ENCODE results near the gene TFEB.

The TFEB gene

DNA sequence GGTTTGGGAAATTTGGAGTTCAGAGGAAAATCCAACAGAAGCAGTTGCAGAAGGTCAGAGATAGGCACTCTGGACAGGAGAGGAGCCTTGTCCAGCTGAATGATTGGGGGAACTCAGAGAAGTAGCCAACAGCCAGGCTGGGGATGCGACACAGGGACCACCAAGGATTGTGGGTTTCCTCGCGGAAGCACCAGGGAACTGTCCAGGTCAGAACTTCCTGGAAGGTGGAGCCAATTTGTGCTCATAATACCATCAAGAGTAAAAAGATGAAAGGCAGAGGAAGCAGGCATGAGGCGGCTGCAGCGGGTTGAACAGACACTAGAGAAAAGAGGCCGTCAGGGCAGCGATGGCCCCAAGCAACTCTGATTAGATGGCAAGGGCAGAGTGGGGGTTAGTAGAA lies 63.4 kb downstream of the TFEB start:
- Histone ChIP-seq H2BK15ac (ENCODE audit: low read depth, poor library complexity, severe bottlenecking) (no peak overlapping the region), H3K79me1 (replicated peaks; ENCODE audit: low read length, poor library complexity, severe bottlenecking) (no peaks in the 10 kb centered on the region), H3K4me1 (ENCODE audit: control insufficient read depth, insufficient read depth, low read depth, low read length) (no peaks in the 10 kb centered on the region), H3K9ac (ENCODE audit: low read length) (no peak overlapping the region), H3K27ac (ENCODE audit: low read length, poor library complexity, severe bottlenecking) (no peak overlapping the region), H2BK12ac (ENCODE audit: low read length in 2 of 2) (no peak overlapping the region), H3K18ac (ENCODE audit: low read depth in 1 of 2, low read length in 2 of 2) (no peak overlapping the region), H3K4me3 (ENCODE audit: insufficient read depth in 1 of 2, low read depth in 1 of 2, low read length in 2 of 2) (no peak overlapping the region), H3K9me3 (ENCODE audit: control insufficient read depth, low read length) (peaks cover 7% of the 10 kb centered on the region), H2AK5ac (ENCODE audit: low read length, severe bottlenecking) (no peak overlapping the region), H4K8ac (ENCODE audit: low read length) (no peak overlapping the region), H2BK120ac (ENCODE audit: low read depth, low read length) (no peak overlapping the region), H2BK5ac (ENCODE audit: low read depth, low read length, poor library complexity, severe bottlenecking) (no peak overlapping the region), H3K27me3 (ENCODE audit: control insufficient read depth in 1 of 2, insufficient read depth in 1 of 2, low read length in 2 of 2) (peaks cover 28 to 64% of the 10 kb centered on the region in 2 experiments), H3K14ac (ENCODE audit: low read length in 2 of 2) (no peak overlapping the region), H2AFZ (ENCODE audit: low read depth, low read length) (no peak overlapping the region), H3K4ac (ENCODE audit: low read depth in 1 of 2, low read length in 2 of 2) (no peak overlapping the region), H3K36me3 (ENCODE audit: control insufficient read depth in 1 of 2, insufficient read depth in 2 of 2, low read depth in 1 of 2, low read length in 2 of 2) (no peaks in the 10 kb centered on the region), H3K23ac (ENCODE audit: low read length in 2 of 2) (no peak overlapping the region), H4K91ac (ENCODE audit: low read length) (no peak overlapping the region), H3K4me2 (ENCODE audit: low read length, poor library complexity, severe bottlenecking) (no peak overlapping the region)
- 92% methylated on average over 7 of the region's 7 CpGs for WGBS
- DNase-seq, result no peak

DNA sequence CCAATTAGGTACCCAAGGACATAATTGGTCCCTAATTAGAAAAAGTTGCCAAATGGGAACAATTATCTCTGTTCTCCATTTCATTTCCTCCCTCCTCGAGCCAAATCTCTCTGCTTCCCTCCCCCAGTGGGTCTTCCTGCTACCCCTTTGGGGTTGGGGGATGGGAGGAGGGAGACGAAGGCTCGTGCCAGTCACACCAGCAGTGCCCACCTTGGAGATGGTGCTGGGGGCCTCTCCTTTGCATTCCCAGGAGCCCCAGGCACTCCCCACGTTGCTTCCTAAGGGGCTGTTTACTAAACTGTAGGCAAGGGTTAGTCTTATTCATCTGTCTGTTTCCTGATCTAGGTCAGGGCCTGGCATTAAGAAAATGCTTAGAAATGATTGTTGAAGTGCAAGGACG lies 64.0 kb downstream of the TFEB start:
- Histone ChIP-seq H2BK12ac (ENCODE audit: low read length in 2 of 2) (no peak overlapping the region), H3K9ac (ENCODE audit: low read length) (no peak overlapping the region), H3K36me3 (ENCODE audit: control insufficient read depth in 1 of 2, insufficient read depth in 2 of 2, low read depth in 1 of 2, low read length in 2 of 2) (no peaks in the 10 kb centered on the region), H3K14ac (ENCODE audit: low read length in 2 of 2) (no peak overlapping the region), H3K4ac (ENCODE audit: low read depth in 1 of 2, low read length in 2 of 2) (no peak overlapping the region), H3K27me3 (ENCODE audit: control insufficient read depth in 1 of 2, insufficient read depth in 1 of 2, low read length in 2 of 2) (peaks cover 26 to 63% of the 10 kb centered on the region in 2 experiments), H3K4me2 (ENCODE audit: low read length, poor library complexity, severe bottlenecking) (no peak overlapping the region), H3K9me3 (ENCODE audit: control insufficient read depth, low read length) (peaks cover 7% of the 10 kb centered on the region), H3K27ac (ENCODE audit: low read length, poor library complexity, severe bottlenecking) (no peak overlapping the region), H2BK15ac (ENCODE audit: low read depth, poor library complexity, severe bottlenecking) (no peak overlapping the region), H4K8ac (ENCODE audit: low read length) (no peak overlapping the region), H2AFZ (ENCODE audit: low read depth, low read length) (no peak overlapping the region), H3K23ac (ENCODE audit: low read length in 2 of 2) (no peak overlapping the region), H3K18ac (ENCODE audit: low read depth in 1 of 2, low read length in 2 of 2) (no peak overlapping the region), H3K4me1 (ENCODE audit: control insufficient read depth, insufficient read depth, low read depth, low read length) (no peaks in the 10 kb centered on the region), H3K4me3 (ENCODE audit: insufficient read depth in 1 of 2, low read depth in 1 of 2, low read length in 2 of 2) (no peak overlapping the region), H2BK5ac (ENCODE audit: low read depth, low read length, poor library complexity, severe bottlenecking) (no peak overlapping the region), H3K79me1 (replicated peaks; ENCODE audit: low read length, poor library complexity, severe bottlenecking) (no peaks in the 10 kb centered on the region), H4K91ac (ENCODE audit: low read length) (no peak overlapping the region), H2AK5ac (ENCODE audit: low read length, severe bottlenecking) (no peak overlapping the region), H2BK120ac (ENCODE audit: low read depth, low read length) (no peak overlapping the region)
- no peak for DNase-seq
- WGBS, result 63% methylated on average over 5 of the region's 5 CpGs

DNA sequence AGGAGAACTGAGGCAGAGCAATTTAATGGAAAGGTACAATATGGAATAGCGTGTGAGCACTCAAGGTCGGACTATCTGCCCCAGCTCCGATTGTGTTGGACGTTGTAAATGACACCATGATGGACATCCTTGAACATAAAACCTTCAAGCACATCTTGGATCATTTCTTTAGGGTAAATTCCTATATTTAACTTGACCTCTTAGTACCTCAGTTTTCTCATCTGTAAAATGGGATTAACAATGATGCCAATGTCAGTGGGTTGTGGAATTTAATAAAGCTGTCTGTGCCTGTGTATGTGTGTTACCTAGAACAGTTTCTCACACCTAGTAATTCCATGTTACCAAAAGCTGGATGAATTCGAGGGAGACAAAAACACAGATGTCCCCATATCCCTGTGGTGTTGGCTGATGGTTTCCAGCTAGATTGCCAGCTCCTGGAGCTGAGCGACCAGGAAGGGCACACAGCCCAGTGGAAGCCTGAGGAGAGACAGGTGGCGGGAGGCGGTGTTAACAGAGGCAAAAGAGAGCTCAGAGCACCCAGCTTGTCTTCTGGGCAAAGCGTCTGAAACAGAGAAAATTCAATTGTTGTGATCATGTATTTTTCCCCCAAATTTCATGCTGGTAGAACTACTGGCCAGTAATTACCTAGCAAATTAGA lies 64.6 kb downstream of the TFEB start:
- Histone ChIP-seq H4K8ac (ENCODE audit: low read length) (no peak overlapping the region), H4K91ac (ENCODE audit: low read length) (no peak overlapping the region), H3K9me3 (ENCODE audit: control insufficient read depth, low read length) (peaks cover 7% of the 10 kb centered on the region), H3K4ac (ENCODE audit: low read depth in 1 of 2, low read length in 2 of 2) (no peak overlapping the region), H2AK5ac (ENCODE audit: low read length, severe bottlenecking) (no peak overlapping the region), H3K36me3 (ENCODE audit: control insufficient read depth in 1 of 2, insufficient read depth in 2 of 2, low read depth in 1 of 2, low read length in 2 of 2) (no peaks in the 10 kb centered on the region), H3K27ac (ENCODE audit: low read length, poor library complexity, severe bottlenecking) (no peak overlapping the region), H3K4me3 (ENCODE audit: insufficient read depth in 1 of 2, low read depth in 1 of 2, low read length in 2 of 2) (no peak overlapping the region), H3K14ac (ENCODE audit: low read length in 2 of 2) (no peak overlapping the region), H3K18ac (ENCODE audit: low read depth in 1 of 2, low read length in 2 of 2) (no peak overlapping the region), H3K4me1 (ENCODE audit: control insufficient read depth, insufficient read depth, low read depth, low read length) (no peaks in the 10 kb centered on the region), H3K23ac (ENCODE audit: low read length in 2 of 2) (no peak overlapping the region), H3K79me1 (replicated peaks; ENCODE audit: low read length, poor library complexity, severe bottlenecking) (no peaks in the 10 kb centered on the region), H3K9ac (ENCODE audit: low read length) (no peak overlapping the region), H2BK12ac (ENCODE audit: low read length in 2 of 2) (no peak overlapping the region), H2BK5ac (ENCODE audit: low read depth, low read length, poor library complexity, severe bottlenecking) (no peak overlapping the region), H2BK120ac (ENCODE audit: low read depth, low read length) (no peak overlapping the region), H2AFZ (ENCODE audit: low read depth, low read length) (no peak overlapping the region), H2BK15ac (ENCODE audit: low read depth, poor library complexity, severe bottlenecking) (no peak overlapping the region), H3K4me2 (ENCODE audit: low read length, poor library complexity, severe bottlenecking) (no peak overlapping the region), H3K27me3 (ENCODE audit: control insufficient read depth in 1 of 2, insufficient read depth in 1 of 2, low read length in 2 of 2) (peaks cover 22 to 58% of the 10 kb centered on the region in 2 experiments)
- 83% methylated on average over 9 of the region's 9 CpGs for WGBS
- no peak for DNase-seq

DNA sequence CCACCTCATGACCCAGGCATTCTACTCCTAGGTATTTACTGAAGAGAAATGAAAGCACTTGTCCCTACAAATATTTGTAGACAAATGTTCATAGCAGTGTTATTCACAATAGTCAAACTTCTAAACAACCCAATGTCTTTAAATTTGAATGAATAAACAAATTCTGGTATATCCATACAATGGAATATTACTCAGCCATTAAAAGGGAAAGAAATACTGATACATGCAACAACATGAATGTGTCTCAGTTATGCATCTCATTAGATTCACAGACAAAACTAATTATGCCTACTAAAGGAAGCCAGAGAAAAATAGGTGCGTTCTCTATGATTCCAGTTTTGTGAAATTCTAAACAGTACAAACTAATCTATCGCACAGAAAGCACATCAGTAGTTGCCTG lies 66.4 kb downstream of the TFEB start:
- H3K79me1 ChIP-seq (replicated peaks; ENCODE audit: low read length, poor library complexity, severe bottlenecking), result no peaks in the 10 kb centered on the region
- no peak overlapping the region for H3K4me2 ChIP-seq (ENCODE audit: low read length, poor library complexity, severe bottlenecking)
- H2BK5ac ChIP-seq (ENCODE audit: low read depth, low read length, poor library complexity, severe bottlenecking), result no peak overlapping the region
- no peak overlapping the region for H3K4ac ChIP-seq (ENCODE audit: low read depth in 1 of 2, low read length in 2 of 2)
- no peak overlapping the region for H3K27ac ChIP-seq (ENCODE audit: low read length, poor library complexity, severe bottlenecking)
- no peak for DNase-seq
- no peak overlapping the region for H4K91ac ChIP-seq (ENCODE audit: low read length)
- 100% methylated on average over 2 of the region's 2 CpGs for WGBS
- peaks cover 16 to 49% of the 10 kb centered on the region in 2 experiments for H3K27me3 ChIP-seq (ENCODE audit: control insufficient read depth in 1 of 2, insufficient read depth in 1 of 2, low read length in 2 of 2)
- no peak overlapping the region for H3K4me3 ChIP-seq (ENCODE audit: insufficient read depth in 1 of 2, low read depth in 1 of 2, low read length in 2 of 2)
- H3K23ac ChIP-seq (ENCODE audit: low read length in 2 of 2), result no peak overlapping the region
- no peak overlapping the region for H4K8ac ChIP-seq (ENCODE audit: low read length)
- no peak overlapping the region for H3K18ac ChIP-seq (ENCODE audit: low read depth in 1 of 2, low read length in 2 of 2)
- no peak overlapping the region for H3K14ac ChIP-seq (ENCODE audit: low read length in 2 of 2)
- no peak overlapping the region for H2BK15ac ChIP-seq (ENCODE audit: low read depth, poor library complexity, severe bottlenecking)
- H3K9me3 ChIP-seq (ENCODE audit: control insufficient read depth, low read length), result peaks cover 7% of the 10 kb centered on the region
- no peaks in the 10 kb centered on the region for H3K4me1 ChIP-seq (ENCODE audit: control insufficient read depth, insufficient read depth, low read depth, low read length)
- no peak overlapping the region for H2AFZ ChIP-seq (ENCODE audit: low read depth, low read length)
- H2BK120ac ChIP-seq (ENCODE audit: low read depth, low read length), result no peak overlapping the region
- no peak overlapping the region for H2AK5ac ChIP-seq (ENCODE audit: low read length, severe bottlenecking)
- H3K36me3 ChIP-seq (ENCODE audit: control insufficient read depth in 1 of 2, insufficient read depth in 2 of 2, low read depth in 1 of 2, low read length in 2 of 2), result no peaks in the 10 kb centered on the region
- H2BK12ac ChIP-seq (ENCODE audit: low read length in 2 of 2), result no peak overlapping the region
- H3K9ac ChIP-seq (ENCODE audit: low read length), result no peak overlapping the region

All from mesenchymal stem cell (in vitro differentiated cells and primary cell).